Endothelial cell of umbilical vein (primary cell): ENCODE measurements around the gene OSBPL8. TPM values are rescaled to one million over a fixed set of nuclear protein-coding genes. Genes with fewer than 3 reads are reported as not detected.
A peak's percentile ranks its signal among the peaks of the same experiment; 100 is the strongest.

ENCODE experiments used
- BruUV-seq: library from RNA; stranded (reverse); fragments of 400-500 nt; replicated peaks from 2 replicates; lab custom pipeline; 2021; lab: Mats Ljungman, UMichigan
- CTCF ChIA-PET: fragments of 300-600, 350-600 bp; sonication (Branson Sonifier 250); formaldehyde crosslinking; loops from one replicate; lab custom pipeline; 2021; ENCODE audit warnings: antibody characterized with exemption, inconsistent platforms; lab: Charles Lee
- POLR2A ChIA-PET: fragments of 300-600, 350-600 bp; sonication (Branson Sonifier 250); formaldehyde crosslinking; loops from one replicate; lab custom pipeline; 2021; ENCODE audit warnings: antibody characterized with exemption, inconsistent platforms; lab: Charles Lee
- DNase-seq: peaks from one replicate; pipeline ENCODE4 v3.0.0-alpha.2; 2011; ENCODE audit warnings: low read depth, low spot score
- FAIRE-seq: peaks from 2 replicates; lab custom pipeline; 2011; peaks lifted over from hg19 to GRCh38; lab: Jason Lieb, UNC
- H2AFZ ChIP-seq: 2 replicates; pipeline ENCODE4 v1.6.0; 2012; ENCODE audit warnings: low read depth, low read length, control low read depth, inconsistent platforms
- H3K27ac ChIP-seq: 2 replicates; pipeline ENCODE4 v1.5.1; 2011; ENCODE audit warnings: low read depth, mild to moderate bottlenecking, control low read depth, low read length, moderate library complexity; ENCODE audit not compliant: insufficient read depth
- H3K27me3 ChIP-seq, 2 experiments: 2 replicates each; pipeline versions ENCODE4 v1.6.0 to v1.6.1; 2011; ENCODE audit warnings: low read length in 2 of 2, mixed read lengths in 1 of 2; ENCODE audit not compliant: control insufficient read depth in 2 of 2, insufficient read depth in 2 of 2
- H3K36me3 ChIP-seq, 2 experiments: 2 replicates in 1 of 2; 3 replicates in 1 of 2; pipeline ENCODE4 v1.5.1; 2011; ENCODE audit warnings: low read length in 2 of 2, mild to moderate bottlenecking in 1 of 2, moderate library complexity in 1 of 2; ENCODE audit not compliant: control insufficient read depth in 2 of 2, insufficient read depth in 2 of 2; ENCODE audit errors: extremely low read depth in 1 of 2
- H3K4me1 ChIP-seq: 3 replicates; pipeline ENCODE4 v1.5.1; 2011; ENCODE audit warnings: mild to moderate bottlenecking, low read length; ENCODE audit not compliant: control insufficient read depth, insufficient read depth; ENCODE audit errors: extremely low read depth
- H3K4me2 ChIP-seq: 2 replicates; pipeline ENCODE4 v1.6.1; 2011; ENCODE audit warnings: low read length, control low read depth, mixed read lengths; ENCODE audit not compliant: insufficient read depth
- H3K4me3 ChIP-seq, 3 experiments: fragments of 200-600 bp in 1 of 3; sonication (generic), shearing (Covaris generic) in 1 of 3; replicated peaks in 1 of 3; 2 replicates each; pipeline ENCODE4 v1.5.1; 2011 to 2016; ENCODE audit warnings: control low read depth in 3 of 3, low read length in 3 of 3, mild to moderate bottlenecking in 2 of 3, inconsistent platforms in 1 of 3, low read depth in 1 of 3, moderate library complexity in 1 of 3; ENCODE audit not compliant: insufficient read depth in 1 of 3
- H3K79me2 ChIP-seq: 2 replicates; pipeline ENCODE4 v1.6.0; 2012; ENCODE audit warnings: low read length, inconsistent platforms; ENCODE audit not compliant: control insufficient read depth, insufficient read depth
- H3K9ac ChIP-seq: replicated peaks from 2 replicates; pipeline ENCODE3; 2011; ENCODE audit warnings: low read length, control low read depth; ENCODE audit not compliant: insufficient read depth; ENCODE audit errors: extremely low read depth
- H3K9me1 ChIP-seq: replicated peaks from 3 replicates; pipeline ENCODE4 v1.6.0; 2011; ENCODE audit warnings: mild to moderate bottlenecking, low read length; ENCODE audit not compliant: control insufficient read depth, insufficient read depth; ENCODE audit errors: extremely low read depth
- H3K9me3 ChIP-seq: replicated peaks from 2 replicates; pipeline ENCODE4 v1.5.1; 2012; ENCODE audit warnings: low read length, inconsistent platforms; ENCODE audit not compliant: control insufficient read depth, insufficient read depth
- H4K20me1 ChIP-seq: replicated peaks from 2 replicates; pipeline ENCODE3; 2011; ENCODE audit warnings: mild to moderate bottlenecking, low read length; ENCODE audit not compliant: control insufficient read depth, insufficient read depth; ENCODE audit errors: extremely low read depth
- EZH2 ChIP-seq: IDR thresholded peaks from 2 replicates; pipeline ENCODE4 v1.6.1; 2012; ENCODE audit warnings: borderline replicate concordance, low read depth, mild to moderate bottlenecking, moderate library complexity, low read length, inconsistent platforms; ENCODE audit not compliant: severe bottlenecking
- FOS ChIP-seq: IDR thresholded peaks from 2 replicates; pipeline ENCODE4 v1.6.1; 2011; ENCODE audit warnings: mild to moderate bottlenecking, low read length, moderate library complexity, borderline replicate concordance; ENCODE audit not compliant: insufficient read depth
- GATA2 ChIP-seq: IDR thresholded peaks from 2 replicates; pipeline ENCODE4 v1.7.0; 2011; ENCODE audit warnings: low read depth, mild to moderate bottlenecking, moderate library complexity, mixed read lengths, low read length; ENCODE audit not compliant: insufficient read length, insufficient read depth
- JUN ChIP-seq: IDR thresholded peaks from 2 replicates; pipeline ENCODE4 v1.6.1; 2011; ENCODE audit warnings: borderline replicate concordance, low read depth; ENCODE audit not compliant: insufficient read length, insufficient read depth
- MYC ChIP-seq: IDR thresholded peaks from one replicate; pipeline ENCODE4 v1.6.1; 2011; ENCODE audit warnings: mild to moderate bottlenecking, low read depth, low read length
- POLR2A ChIP-seq: IDR thresholded peaks from 2 replicates; pipeline ENCODE4 v1.6.1; 2012; ENCODE audit warnings: low read depth, mild to moderate bottlenecking, control low read depth, low read length
- POLR2AphosphoS5 ChIP-seq: IDR thresholded peaks from 2 replicates; pipeline ENCODE4 v1.6.1; 2012; ENCODE audit warnings: low read depth, mild to moderate bottlenecking, control low read depth, low read length, moderate library complexity; ENCODE audit not compliant: insufficient read depth
- dilution Hi-C: fragments of 300-500 bp; cut with MboI; formaldehyde crosslinking; loops from one replicate; pipeline ENCODE4 v1.15.0; 2019; ENCODE audit warnings: low sequenced_read_pairs; ENCODE audit not compliant: extremely low pct_ligation_motif_present
- intact Hi-C: fragments of 100-400 bp; cut with micrococcal nuclease; formaldehyde crosslinking; loops from one replicate; pipeline ENCODE4 v1.10.0; 2022
- polyA plus RNA-seq, 4 experiments: library from polyadenylated mRNA; depleted of rRNA in 3 of 4; stranded (reverse) in 3 of 4; unstranded in 1 of 4; fragments of >200 nt; gene quantifications; 2 replicates each; pipeline versions ENCODE4 v1.2.1 to v1.2.3, GENCODE V29; 2011 to 2012; ENCODE audit warnings: missing spikeins in 1 of 4
- total RNA-seq: library from RNA; stranded (reverse); gene quantifications from 2 replicates; pipeline ENCODE4 v1.2.3, GENCODE V29; 2021
- TF ChIP-seq, protein P1 (sequence below), 2 donors: IDR thresholded peaks; 1 replicate in 1 of 2; 2 replicates in 1 of 2; pipeline ENCODE4 v1.5.1; 2011; ENCODE audit warnings: low read length in 2 of 2, mild to moderate bottlenecking in 2 of 2, moderate library complexity in 2 of 2, control low read depth in 1 of 2, inconsistent platforms in 1 of 2, low read depth in 1 of 2; ENCODE audit not compliant: insufficient read depth in 1 of 2; ENCODE audit errors: extremely low read depth in 1 of 2
- TF ChIP-seq, protein P2 (sequence below): IDR thresholded peaks from 2 replicates; pipeline ENCODE4 v1.6.1; 2011; ENCODE audit not compliant: insufficient read depth, insufficient read length

OSBPL8 gene
- total and polyA plus RNA-seq, 2 donors (not counting 3 experiments of a cell fraction or from before 2014, with no cell fraction given): 10.3 to 47.6 TPM

- DNase-seq (no peak), FAIRE-seq (no peak)
- dilution Hi-C loops (no loop called here), intact Hi-C loops (loop anchor here (10.0 kb wide), 2 partner anchors 217 to 727 kb away; no protein-coding TSS in a partner anchor)
- H3K9me1 ChIP-seq: no peaks in the 10 kb centered on the region
- no peaks in the 10 kb centered on the region for H4K20me1 ChIP-seq
- no peak overlapping the region for H3K9ac ChIP-seq
- H3K4me2 ChIP-seq: no peak overlapping the region
- H3K27me3 ChIP-seq: no peaks in the 10 kb centered on the region
- no peaks in the 10 kb centered on the region for H3K79me2 ChIP-seq
- H3K9me3 ChIP-seq: no peaks in the 10 kb centered on the region
- H3K4me1 ChIP-seq: peaks cover 24% of the 10 kb centered on the region
- no peaks in the 10 kb centered on the region for H3K36me3 ChIP-seq
- POLR2A ChIA-PET: no interaction called here
- H3K27ac ChIP-seq: peak overlapping the region; percentile 76
- TF ChIP-seq JUN: no peak
- no peak for TF ChIP-seq FOS
- TF ChIP-seq GATA2: no peak
- TF ChIP-seq POLR2A: no peak
- TF ChIP-seq MYC: no peak
- TF ChIP-seq, protein P1, sequence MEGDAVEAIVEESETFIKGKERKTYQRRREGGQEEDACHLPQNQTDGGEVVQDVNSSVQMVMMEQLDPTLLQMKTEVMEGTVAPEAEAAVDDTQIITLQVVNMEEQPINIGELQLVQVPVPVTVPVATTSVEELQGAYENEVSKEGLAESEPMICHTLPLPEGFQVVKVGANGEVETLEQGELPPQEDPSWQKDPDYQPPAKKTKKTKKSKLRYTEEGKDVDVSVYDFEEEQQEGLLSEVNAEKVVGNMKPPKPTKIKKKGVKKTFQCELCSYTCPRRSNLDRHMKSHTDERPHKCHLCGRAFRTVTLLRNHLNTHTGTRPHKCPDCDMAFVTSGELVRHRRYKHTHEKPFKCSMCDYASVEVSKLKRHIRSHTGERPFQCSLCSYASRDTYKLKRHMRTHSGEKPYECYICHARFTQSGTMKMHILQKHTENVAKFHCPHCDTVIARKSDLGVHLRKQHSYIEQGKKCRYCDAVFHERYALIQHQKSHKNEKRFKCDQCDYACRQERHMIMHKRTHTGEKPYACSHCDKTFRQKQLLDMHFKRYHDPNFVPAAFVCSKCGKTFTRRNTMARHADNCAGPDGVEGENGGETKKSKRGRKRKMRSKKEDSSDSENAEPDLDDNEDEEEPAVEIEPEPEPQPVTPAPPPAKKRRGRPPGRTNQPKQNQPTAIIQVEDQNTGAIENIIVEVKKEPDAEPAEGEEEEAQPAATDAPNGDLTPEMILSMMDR (IDR thresholded peaks at IDR 0.05; ENCODE audit: extremely low read depth in 1 of 2, insufficient read depth in 1 of 2, low read depth in 1 of 2, low read length in 2 of 2): no peak
- TF ChIP-seq POLR2AphosphoS5: no peak
- TF ChIP-seq EZH2: no peak
- TF ChIP-seq, protein P2, sequence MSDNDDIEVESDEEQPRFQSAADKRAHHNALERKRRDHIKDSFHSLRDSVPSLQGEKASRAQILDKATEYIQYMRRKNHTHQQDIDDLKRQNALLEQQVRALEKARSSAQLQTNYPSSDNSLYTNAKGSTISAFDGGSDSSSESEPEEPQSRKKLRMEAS: no peak
- no TSS peak for BruUV-seq
- no peak overlapping the region for H2AFZ ChIP-seq
- CTCF ChIA-PET: no interaction called here
- H3K4me3 ChIP-seq: no peak overlapping the region
These were observed 108.0 kb downstream of the OSBPL8 start for GRCh38 chr12:76451528-76451927.
